K562 (cell line): ENCODE results near the gene PROK1. TPM values are rescaled to one million over a fixed set of nuclear protein-coding genes. Genes with fewer than 3 reads are reported as not detected.

Experiments used
- ATAC-seq: fragments of 200-7000 bp; cut with Tn5 transposase; 3 replicates; pipeline ENCODE4 v1.9.1; 2020; ENCODE audit warnings: moderate library complexity
- BruUV-seq: library from RNA; stranded (reverse); fragments of 400-500 nt; replicated peaks from 2 replicates; lab custom pipeline; 2021; lab: Mats Ljungman, UMichigan
- CTCF ChIA-PET: fragments of 300-600 bp; formaldehyde crosslinking; extraction: SDS; loops from one replicate; lab custom pipeline; 2021; ENCODE audit warnings: low intra/inter-chr PET ratio; lab: Yijun Ruan, JAX
- POLR2A ChIA-PET: fragments of 300-600, 350-650 bp; sonication (Branson Sonifier 250); formaldehyde crosslinking; extraction: SDS; loops from one replicate; lab custom pipeline; 2021; ENCODE audit warnings: antibody characterized with exemption, inconsistent platforms; lab: Yijun Ruan, JAX
- DNase-seq, 4 experiments: peaks; one replicate each; pipeline versions ENCODE4 v3.0.0 to v3.0.0-alpha.2; 2011 to 2018; ENCODE audit warnings: low spot score in 3 of 4, mixed read lengths in 3 of 4; ENCODE audit errors: extremely low read depth in 1 of 4
- FAIRE-seq: peaks from 2 replicates; lab custom pipeline; 2011; peaks lifted over from hg19 to GRCh38; lab: Jason Lieb, UNC
- H2AFZ ChIP-seq: 2 replicates; pipeline ENCODE4 v1.6.0; 2011; ENCODE audit warnings: low read depth, low read length, control low read depth, inconsistent platforms
- H3K27ac ChIP-seq: fragments of 200-600 bp; 3 replicates; pipeline ENCODE4 v1.8.0; 2011; ENCODE audit warnings: low read depth, mild to moderate bottlenecking, control low read depth, inconsistent platforms, low read length, moderate library complexity, mixed read lengths; ENCODE audit errors: extremely low read depth
- H3K27me3 ChIP-seq, 2 experiments: fragments of 300-600 bp in 1 of 2; 2 replicates in 1 of 2; 3 replicates in 1 of 2; pipeline versions ENCODE4 v1.6.0 to v1.8.0; 2011; ENCODE audit warnings: inconsistent platforms in 2 of 2, low read length in 2 of 2, mild to moderate bottlenecking in 1 of 2, mixed read lengths in 1 of 2, moderate library complexity in 1 of 2; ENCODE audit not compliant: control insufficient read depth in 2 of 2, insufficient read depth in 2 of 2
- H3K36me3 ChIP-seq: fragments of 300-600 bp; 3 replicates; pipeline ENCODE4 v1.8.0; 2011; ENCODE audit warnings: mild to moderate bottlenecking, low read length, inconsistent platforms; ENCODE audit not compliant: control insufficient read depth, insufficient read depth
- H3K4me1 ChIP-seq, 2 experiments: fragments of 200-600 bp in 1 of 2; replicated peaks in 1 of 2; 2 replicates in 1 of 2; 3 replicates in 1 of 2; pipeline versions ENCODE4 v1.5.1 to v1.8.0; 2011; ENCODE audit warnings: inconsistent platforms in 2 of 2, low read length in 2 of 2, mild to moderate bottlenecking in 1 of 2, mixed read lengths in 1 of 2, moderate library complexity in 1 of 2; ENCODE audit not compliant: control insufficient read depth in 2 of 2, insufficient read depth in 2 of 2
- H3K4me2 ChIP-seq: 2 replicates; pipeline ENCODE4 v1.6.1; 2011; ENCODE audit warnings: low read length, control low read depth, inconsistent platforms, mixed read lengths; ENCODE audit not compliant: insufficient read depth
- H3K4me3 ChIP-seq: fragments of 200-600 bp; sonication (generic), shearing (Covaris generic); 2 replicates; pipeline ENCODE4 v1.5.1; 2016; ENCODE audit warnings: control low read depth, inconsistent platforms
- H3K79me2 ChIP-seq: fragments of 200-600 bp; 3 replicates; pipeline ENCODE4 v1.8.0; 2011; ENCODE audit warnings: low read length, inconsistent platforms; ENCODE audit not compliant: control insufficient read depth, insufficient read depth
- H3K9ac ChIP-seq, 2 experiments: 2 replicates each; pipeline versions ENCODE4 v1.6.0 to v1.6.1; 2011; ENCODE audit warnings: low read depth in 2 of 2, low read length in 2 of 2, control low read depth in 1 of 2, inconsistent platforms in 1 of 2, mild to moderate bottlenecking in 1 of 2, mixed read lengths in 1 of 2; ENCODE audit not compliant: insufficient read depth in 1 of 2
- H3K9me1 ChIP-seq: one replicate; pipeline ENCODE4 v1.6.0; 2011; ENCODE audit warnings: inconsistent platforms, mild to moderate bottlenecking, low read length, moderate library complexity; ENCODE audit not compliant: control insufficient read depth, insufficient read depth
- H3K9me3 ChIP-seq: replicated peaks from 2 replicates; pipeline ENCODE4 v1.5.1; 2011; ENCODE audit warnings: low read depth, low read length, inconsistent platforms; ENCODE audit not compliant: control insufficient read depth, insufficient read depth
- H4K20me1 ChIP-seq: replicated peaks from 2 replicates; pipeline ENCODE4 v1.6.1; 2011; ENCODE audit warnings: low read length, inconsistent platforms, mixed read lengths; ENCODE audit not compliant: control insufficient read depth, insufficient read depth
- ARID1B ChIP-seq: fragments of 450-650 bp; IDR thresholded peaks from 2 replicates; pipeline ENCODE4 v1.6.1; 2016; ENCODE audit warnings: antibody characterized with exemption, mild to moderate bottlenecking, inconsistent platforms
- CBFA2T2 ChIP-seq: fragments of 450-650 bp; conservative IDR thresholded peaks from 2 replicates; pipeline ENCODE4 v1.6.1; 2017; ENCODE audit warnings: mild to moderate bottlenecking
- CBFA2T3 ChIP-seq: fragments of 450-650 bp; IDR thresholded peaks from 2 replicates; pipeline ENCODE4 v1.6.1; 2017
- FOSL1 ChIP-seq: fragments of 200-800 bp; sonication (Bioruptor generic); conservative IDR thresholded peaks from 2 replicates; pipeline ENCODE4 v1.6.1; 2016; ENCODE audit warnings: missing genetic modification characterization, missing compliant biosample characterization
- HNRNPH1 ChIP-seq: fragments of 200-400 bp; formaldehyde crosslinking; optimal IDR thresholded peaks from 2 replicates; pipeline ENCODE3; 2017; ENCODE audit warnings: low read depth, mild to moderate bottlenecking, low read length, moderate library complexity
- KDM1A ChIP-seq, 2 experiments: fragments of 450-650 bp; IDR thresholded peaks; 2 replicates each; pipeline ENCODE4 v1.6.1; 2016; ENCODE audit warnings: mild to moderate bottlenecking in 2 of 2
- MEIS2 ChIP-seq: fragments of 450-650 bp; IDR thresholded peaks from 2 replicates; pipeline ENCODE4 v1.6.1; 2014; ENCODE audit warnings: mild to moderate bottlenecking; ENCODE audit not compliant: partially characterized antibody
- MTA2 ChIP-seq: fragments of 450-650 bp; IDR thresholded peaks from 2 replicates; pipeline ENCODE4 v1.6.1; 2016; ENCODE audit warnings: low read depth
- NR2C1 ChIP-seq, 2 experiments: fragments of 450-650 bp; IDR thresholded peaks; 2 replicates each; pipeline ENCODE4 v1.6.1; 2017; ENCODE audit warnings: mild to moderate bottlenecking in 2 of 2, antibody characterized with exemption in 1 of 2, inconsistent platforms in 1 of 2, missing compliant biosample characterization in 1 of 2, missing genetic modification characterization in 1 of 2
- NR2C2 ChIP-seq, 2 experiments: fragments of 200-800 bp in 1 of 2; sonication (Bioruptor generic) in 1 of 2; sonication (generic) in 1 of 2; formaldehyde crosslinking in 1 of 2; IDR thresholded peaks; 2 replicates each; pipeline versions ENCODE4 v1.6.1 to v1.8.0; 2016 to 2022; ENCODE audit warnings: mild to moderate bottlenecking in 1 of 2, missing compliant biosample characterization in 1 of 2, missing genetic modification characterization in 1 of 2, missing genetic modification reagents in 1 of 2
- POLR3A ChIP-seq: IDR thresholded peaks from 2 replicates; pipeline ENCODE4 v1.6.1; 2011; ENCODE audit warnings: borderline replicate concordance, mild to moderate bottlenecking, moderate library complexity; ENCODE audit not compliant: insufficient read length, insufficient read depth; ENCODE audit errors: extremely low read depth
- RCOR1 ChIP-seq, 2 experiments: IDR thresholded peaks; 2 replicates each; pipeline ENCODE4 v1.6.1; 2012; ENCODE audit warnings: low read depth in 2 of 2, low read length in 2 of 2, borderline replicate concordance in 1 of 2, improper control_type of control experiment in 1 of 2
- SRSF7 ChIP-seq: fragments of 200-400 bp; formaldehyde crosslinking; optimal IDR thresholded peaks from 2 replicates; pipeline ENCODE3; 2017; ENCODE audit warnings: mild to moderate bottlenecking, low read depth, low read length
- TAL1 ChIP-seq: fragments of 450-650 bp; IDR thresholded peaks from 2 replicates; pipeline ENCODE4 v1.6.1; 2016; ENCODE audit warnings: mild to moderate bottlenecking
- TCF3 ChIP-seq: sonication (generic); formaldehyde crosslinking; IDR thresholded peaks from 2 replicates; pipeline ENCODE4 v1.4.0; 2020; ENCODE audit warnings: mild to moderate bottlenecking, missing genetic modification reagents
- TEAD1 ChIP-seq, 2 experiments: fragments of 450-650 bp in 1 of 2; sonication (generic) in 1 of 2; formaldehyde crosslinking; IDR thresholded peaks; 2 replicates each; pipeline versions ENCODE4 v1.4.0 to v1.8.0; 2020 to 2022; ENCODE audit warnings: mild to moderate bottlenecking in 2 of 2, missing genetic modification reagents in 1 of 2
- TEAD4 ChIP-seq, 2 experiments: sonication (generic) in 1 of 2; formaldehyde crosslinking in 1 of 2; IDR thresholded peaks; 2 replicates each; pipeline versions ENCODE4 v1.6.1 to v1.8.0; 2012 to 2022; ENCODE audit warnings: borderline replicate concordance in 1 of 2, inconsistent platforms in 1 of 2, low read length in 1 of 2, mild to moderate bottlenecking in 1 of 2, missing genetic modification reagents in 1 of 2
- U2AF2 ChIP-seq: fragments of 200-400 bp; formaldehyde crosslinking; optimal IDR thresholded peaks from 2 replicates; pipeline ENCODE3; 2017; ENCODE audit warnings: low read depth, mild to moderate bottlenecking, low read length
- ZNF589 ChIP-seq: fragments of 200-800 bp; sonication (Bioruptor generic); IDR thresholded peaks from 2 replicates; pipeline ENCODE4 v1.6.1; 2016; ENCODE audit warnings: low read depth, missing genetic modification characterization, missing compliant biosample characterization
- WGBS: fragments of 100-300 bp; shearing (Covaris generic); methylation state at CpG from one replicate; pipeline ENCODE4 v1.1.6; 2016; ENCODE audit warnings: low coverage, mixed read lengths; ENCODE audit not compliant: insufficient coverage; ENCODE audit errors: missing lambda C conversion rate; 5-methylcytosine and 5-hydroxymethylcytosine counted together
- in situ Hi-C: fragments of 300-500 bp; cut with MboI; formaldehyde crosslinking; loops from 4 replicates; pipeline ENCODE4 v1.15.0; 2018; ENCODE audit warnings: inconsistent platforms, mixed read lengths
- intact Hi-C: fragments of 100-400 bp; cut with micrococcal nuclease; formaldehyde crosslinking; loops from 2 replicates; pipeline ENCODE4 v1.14.2; 2022
- polyA plus RNA-seq, 8 experiments: library from polyadenylated mRNA; depleted of rRNA in 4 of 8; stranded (reverse) in 5 of 8; unstranded in 3 of 8; fragments of >200 nt; fragmentation: Nextera tagmentation in 2 of 8; fragmentation: Illumina TruSeq in 1 of 8; extraction: Ambion mirVana in 2 of 8; extraction: Trizol in 1 of 8; gene quantifications; 2 replicates each; pipeline versions ENCODE4 v1.2.1 to v1.2.3, GENCODE V29; 2011 to 2014; ENCODE audit warnings: inconsistent platforms in 1 of 8, missing spikeins in 1 of 8
- total RNA-seq, 7 experiments: library from RNA; depleted of rRNA in 6 of 7; stranded (reverse); fragments of >200 nt in 6 of 7; fragmentation: Illumina TruSeq in 2 of 7; extraction: Trizol in 2 of 7; gene quantifications; 2 replicates each; pipeline versions ENCODE4 v1.2.1 to v1.2.3, GENCODE V29; 2011 to 2021; ENCODE audit warnings: low replicate concordance in 1 of 7
- TF ChIP-seq, protein P1 (sequence below): fragments of 250-450 bp; sonication (Bioruptor Pico); IDR thresholded peaks from 2 replicates; pipeline ENCODE4 v1.8.0; 2022; ENCODE audit warnings: inconsistent platforms, mild to moderate bottlenecking, moderate library complexity, borderline replicate concordance
- TF ChIP-seq, protein P2 (sequence below): fragments of 450-650 bp; IDR thresholded peaks from 2 replicates; pipeline ENCODE4 v1.6.1; 2016

Gene PROK1
- total and polyA plus RNA-seq, 9 of the 15 experiments (the other 6 are each of a cell fraction or from before 2014, with no cell fraction given) = 0.15 TPM; not detected in 8

DNA sequence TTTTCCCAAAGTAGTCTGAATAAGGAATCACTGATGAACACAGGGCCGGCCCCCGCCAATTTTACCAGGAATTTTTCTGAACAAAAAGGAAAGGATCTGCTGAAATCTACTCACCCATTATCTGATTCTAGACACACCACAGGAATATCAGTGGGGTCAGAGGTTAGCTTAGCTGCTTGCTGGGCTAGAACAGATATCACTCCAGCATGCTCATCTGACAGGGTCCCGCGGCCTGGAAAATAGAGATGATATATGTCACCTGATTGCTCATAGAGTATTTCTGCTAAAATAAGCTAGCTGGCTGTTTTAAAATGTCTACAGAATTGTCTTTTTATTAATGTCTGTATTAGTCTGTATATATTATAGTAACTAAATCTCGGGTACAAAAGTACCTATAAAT, 47.1 kb upstream of the PROK1 start:
- Histone ChIP-seq H2AFZ (no peak overlapping the region), H3K4me3 (no peak overlapping the region), H3K36me3 (peaks cover 65% of the 10 kb centered on the region), H3K9ac (no peak overlapping the region), H3K27me3 (no peaks in the 10 kb centered on the region), H3K4me2 (no peak overlapping the region), H4K20me1 (no peaks in the 10 kb centered on the region), H3K79me2 (peaks cover 34% of the 10 kb centered on the region), H3K9me1 (no peaks in the 10 kb centered on the region), H3K27ac (no peak overlapping the region), H3K9me3 (no peaks in the 10 kb centered on the region), H3K4me1 (peaks cover 5 to 12% of the 10 kb centered on the region in 2 experiments; a peak in 3 of 5 replicates)
- FAIRE-seq (no peak), DNase-seq (peak in 2 of 4 experiments; percentile 29 to 72), ATAC-seq (no peak)
- intact Hi-C loops = no loop called here
- BruUV-seq = no TSS peak
- WGBS = 34% methylated on average over 5 of the region's 5 CpGs
- CTCF ChIA-PET = no interaction called here
- in situ Hi-C loops = no loop called here
- POLR2A ChIA-PET = interaction anchor here (0.6 to 2.7 kb wide), 7 partner anchors 9 to 1699 kb away, joined by 3 to 7 read pairs (median 4); no protein-coding TSS in a partner anchor
- TF ChIP-seq U2AF2 (no peak), NR2C1 (IDR thresholded peaks at IDR 0.05) (0 out of 2 replicates have a peak, but pooled peaks have one; percentile 35), NR2C1 (tag; IDR thresholded peaks at IDR 0.05) (peak; percentile 86), RCOR1 (IDR thresholded peaks at IDR 0.05; ENCODE audit: borderline replicate concordance in 1 of 2, low read depth in 2 of 2, low read length in 2 of 2) (0 out of 4 replicates have a peak, but pooled peaks of 1 of the 2 experiments have one; percentile 19), TAL1 (peak; percentile 39), POLR3A (no peak), MEIS2 (peak; percentile 85), TEAD4 (IDR thresholded peaks at IDR 0.05; ENCODE audit: low read length) (peak; percentile 72), TEAD4 (CRISPR knock-in tag; IDR thresholded peaks at IDR 0.05; ENCODE audit: borderline replicate concordance) (no peak), HNRNPH1 (no peak), CBFA2T3 (peak; percentile 70; the same call in 1 of the 2 replicates), CBFA2T2 (peak; percentile 48), TEAD1 (CRISPR knock-in tag; IDR thresholded peaks at IDR 0.05) (peak in 1 of 2 experiments; percentile 31; a peak in 1 of 4 replicates), SRSF7 (no peak), TCF3 (CRISPR knock-in tag) (peak; percentile 45), KDM1A (IDR thresholded peaks at IDR 0.05) (0 out of 4 replicates have a peak, but pooled peaks of 1 of the 2 experiments have one; percentile 16), FOSL1 (tag) (peak; percentile 53; the same call in 1 of the 2 replicates), MTA2 (peak; percentile 28; the same call in 1 of the 2 replicates), ZNF589 (CRISPR knock-in tag) (peak; percentile 41; the same call in 1 of the 2 replicates), NR2C2 (CRISPR knock-in tag; IDR thresholded peaks at IDR 0.05) (no peak), NR2C2 (tag; IDR thresholded peaks at IDR 0.05) (peak; percentile 57; the same call in 1 of the 2 replicates), ARID1B (peak; percentile 69)
- TF ChIP-seq, protein P1, sequence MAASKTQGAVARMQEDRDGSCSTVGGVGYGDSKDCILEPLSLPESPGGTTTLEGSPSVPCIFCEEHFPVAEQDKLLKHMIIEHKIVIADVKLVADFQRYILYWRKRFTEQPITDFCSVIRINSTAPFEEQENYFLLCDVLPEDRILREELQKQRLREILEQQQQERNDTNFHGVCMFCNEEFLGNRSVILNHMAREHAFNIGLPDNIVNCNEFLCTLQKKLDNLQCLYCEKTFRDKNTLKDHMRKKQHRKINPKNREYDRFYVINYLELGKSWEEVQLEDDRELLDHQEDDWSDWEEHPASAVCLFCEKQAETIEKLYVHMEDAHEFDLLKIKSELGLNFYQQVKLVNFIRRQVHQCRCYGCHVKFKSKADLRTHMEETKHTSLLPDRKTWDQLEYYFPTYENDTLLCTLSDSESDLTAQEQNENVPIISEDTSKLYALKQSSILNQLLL (CRISPR knock-in tag) = no peak
- TF ChIP-seq, protein P2, sequence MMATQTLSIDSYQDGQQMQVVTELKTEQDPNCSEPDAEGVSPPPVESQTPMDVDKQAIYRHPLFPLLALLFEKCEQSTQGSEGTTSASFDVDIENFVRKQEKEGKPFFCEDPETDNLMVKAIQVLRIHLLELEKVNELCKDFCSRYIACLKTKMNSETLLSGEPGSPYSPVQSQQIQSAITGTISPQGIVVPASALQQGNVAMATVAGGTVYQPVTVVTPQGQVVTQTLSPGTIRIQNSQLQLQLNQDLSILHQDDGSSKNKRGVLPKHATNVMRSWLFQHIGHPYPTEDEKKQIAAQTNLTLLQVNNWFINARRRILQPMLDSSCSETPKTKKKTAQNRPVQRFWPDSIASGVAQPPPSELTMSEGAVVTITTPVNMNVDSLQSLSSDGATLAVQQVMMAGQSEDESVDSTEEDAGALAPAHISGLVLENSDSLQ = peak; percentile 60
